ENCODE measurements around the gene TCF7L2.

The TCF7L2 gene

GRCh38 chr10:113025487-113025886 is 75.4 kb downstream of the TCF7L2 start:
- no peak for DNase-seq

- no peak for DNase-seq
Observed at GRCh38 chr10:113026679-113027078, 76.6 kb downstream of the TCF7L2 start.

- no peak for DNase-seq
Observed at GRCh38 chr10:113027230-113027573, 77.2 kb downstream of the TCF7L2 start.

GRCh38 chr10:113027574-113028455 is 77.8 kb downstream of the TCF7L2 start:
- no peak for DNase-seq

- DNase-seq: no peak
Observed at GRCh38 chr10:113028456-113029440, 78.7 kb downstream of the TCF7L2 start.

GRCh38 chr10:113030453-113030852 is 80.4 kb downstream of the TCF7L2 start:
- no peak for DNase-seq

GRCh38 chr10:113031147-113031546 is 81.1 kb downstream of the TCF7L2 start:
- DNase-seq: no peak

- DNase-seq: no peak
Observed at GRCh38 chr10:113033991-113034390, 83.9 kb downstream of the TCF7L2 start.

GRCh38 chr10:113035732-113036312 is 85.8 kb downstream of the TCF7L2 start:
- DNase-seq: no peak

- no peak for DNase-seq
Observed at GRCh38 chr10:113036619-113037018, 86.6 kb downstream of the TCF7L2 start.

- DNase-seq: no peak
Observed at GRCh38 chr10:113037218-113037617, 87.2 kb downstream of the TCF7L2 start.

GRCh38 chr10:113038183-113038582 is 88.1 kb downstream of the TCF7L2 start:
- DNase-seq: no peak

- DNase-seq: no peak
Observed at GRCh38 chr10:113038985-113039384, 88.9 kb downstream of the TCF7L2 start.

- DNase-seq: no peak
Observed at GRCh38 chr10:113041324-113041723, 91.3 kb downstream of the TCF7L2 start.

GRCh38 chr10:113041841-113042750 is 92.0 kb downstream of the TCF7L2 start:
- no peak for DNase-seq

- no peak for DNase-seq
Observed at GRCh38 chr10:113042868-113043267, 92.8 kb downstream of the TCF7L2 start.

GRCh38 chr10:113044016-113044755 is 94.1 kb downstream of the TCF7L2 start:
- DNase-seq: no peak

- no peak for DNase-seq
Observed at GRCh38 chr10:113045147-113046055, 95.4 kb downstream of the TCF7L2 start.

GRCh38 chr10:113047151-113047550 is 97.1 kb downstream of the TCF7L2 start:
- DNase-seq: no peak

- DNase-seq: no peak
Observed at GRCh38 chr10:113047605-113047962, 97.5 kb downstream of the TCF7L2 start.

Measured in stimulated activated CD4-positive, alpha-beta T cell treated with anti-CD3 and anti-CD28 coated beads, Interleukin-15, amount 100 ng/mL, for 24 hours (primary cell).